Measurements from ENCODE around the gene SLAMF7. TPM values are rescaled to one million over a fixed set of nuclear protein-coding genes. Genes with fewer than 3 reads are reported as not detected.
A peak's percentile ranks its signal among the peaks of the same experiment; 100 is the strongest.

The SLAMF7 gene
- total and polyA plus RNA-seq, 2 of the 13 experiments (the other 11 are each of a cell fraction or from before 2014, with no cell fraction given): not detected

- no peak overlapping the region for H3K9ac ChIP-seq (ENCODE audit: insufficient read depth, low read depth, low read length)
- intact Hi-C loops (cut with micrococcal nuclease; ENCODE audit: unreplicated experiment) (no loop called here), in situ Hi-C loops (cut with HindIII; ENCODE audit: extremely low pct_ligation_motif_present, low pct_unique_long_range_greater_than_20kb) (no loop called here)
- no peak overlapping the region for H3K27ac ChIP-seq (ENCODE audit: extremely low read length, insufficient read depth, low read length)
- ATAC-seq: peak; percentile 67
- CTCF ChIA-PET (ENCODE audit: low intra/inter-chr PET ratio, low total read pairs): no interaction called here
- H3K4me1 ChIP-seq (ENCODE audit: insufficient read depth, low read length): no peaks in the 10 kb centered on the region
- no peaks in the 10 kb centered on the region for H3K36me3 ChIP-seq (replicated peaks in 1 of 2; ENCODE audit: control insufficient read depth in 1 of 2, insufficient read depth in 2 of 2, low read length in 2 of 2)
- H3K27me3 ChIP-seq (ENCODE audit: control insufficient read depth in 1 of 2, insufficient read depth in 2 of 2, low read length in 2 of 2): peaks cover 0 to 5% of the 10 kb centered on the region in 2 experiments; a peak in 2 of 5 replicates
- no TSS peak for BruUV-seq (replicated peaks)
- FAIRE-seq: peak; percentile 28
- H4K20me1 ChIP-seq (ENCODE audit: insufficient read depth, low read length): no peaks in the 10 kb centered on the region
- no peak overlapping the region for H2AFZ ChIP-seq (ENCODE audit: low read length)
- POLR2A ChIA-PET: no interaction called here
- no peak overlapping the region for H3K4me2 ChIP-seq (ENCODE audit: low read depth, low read length)
- DNase-seq (ENCODE audit: low spot score): peak; percentile 27
- no peak overlapping the region for H3K4me3 ChIP-seq (replicated peaks in 1 of 3; ENCODE audit: insufficient read depth in 1 of 3, low read depth in 2 of 3, low read length in 3 of 3)
- H3K9me3 ChIP-seq (ENCODE audit: low read length): no peaks in the 10 kb centered on the region
- H3K79me2 ChIP-seq (ENCODE audit: insufficient read depth, low read length): no peaks in the 10 kb centered on the region
- WGBS (ENCODE audit: low lambda C conversion rate): 20% methylated on average over 5 of the region's 7 CpGs
- TF ChIP-seq CTCF (CRISPR knock-in tag; IDR thresholded peaks at IDR 0.05): peak; percentile 60
- TF ChIP-seq ATF7-NPFF (CRISPR knock-in tag; IDR thresholded peaks at IDR 0.05; ENCODE audit: low read depth): no peak
- TF ChIP-seq MBNL3 (CRISPR knock-in tag; conservative IDR thresholded peaks at IDR 0.05): no peak
- no peak for TF ChIP-seq PAF1 (CRISPR knock-in tag; IDR thresholded peaks at IDR 0.05)
- no peak for TF ChIP-seq AKNA (CRISPR knock-in tag; IDR thresholded peaks at IDR 0.05; ENCODE audit: borderline replicate concordance)
- TF ChIP-seq PLSCR1 (CRISPR knock-in tag; IDR thresholded peaks at IDR 0.05; ENCODE audit: borderline replicate concordance): no peak
- no peak for TF ChIP-seq ATM (IDR thresholded peaks at IDR 0.05; ENCODE audit: borderline replicate concordance)
- no peak for TF ChIP-seq MED8 (CRISPR knock-in tag; IDR thresholded peaks at IDR 0.05; ENCODE audit: insufficient replicate concordance)
- TF ChIP-seq NAIF1 (CRISPR knock-in tag; IDR thresholded peaks at IDR 0.05; ENCODE audit: borderline replicate concordance): no peak
- TF ChIP-seq ZNF614 (CRISPR knock-in tag; IDR thresholded peaks at IDR 0.05; ENCODE audit: borderline replicate concordance): no peak
- peak; percentile 16; the same call in 1 of the 2 replicates for TF ChIP-seq STAG1 (CRISPR knock-in tag; IDR thresholded peaks at IDR 0.05)
Measured at GRCh38 chr1:160777486-160778089, 38.5 kb downstream of the SLAMF7 start.
